Activated T-cell treated with anti-CD3 and anti-CD28 coated beads for 48 hours (primary cell): Measurements from ENCODE around the gene CDC123.
"Not testable (repeated sequence)": the region's sequence is repeated elsewhere in the genome, so short reads cannot be mapped to it uniquely, and the experiment has no call there.

Experiments used
- DNase-seq: peaks from one replicate; pipeline ENCODE4 v3.0.0-alpha.2; 2020; ENCODE audit warnings: low read depth

Gene CDC123, protein sequence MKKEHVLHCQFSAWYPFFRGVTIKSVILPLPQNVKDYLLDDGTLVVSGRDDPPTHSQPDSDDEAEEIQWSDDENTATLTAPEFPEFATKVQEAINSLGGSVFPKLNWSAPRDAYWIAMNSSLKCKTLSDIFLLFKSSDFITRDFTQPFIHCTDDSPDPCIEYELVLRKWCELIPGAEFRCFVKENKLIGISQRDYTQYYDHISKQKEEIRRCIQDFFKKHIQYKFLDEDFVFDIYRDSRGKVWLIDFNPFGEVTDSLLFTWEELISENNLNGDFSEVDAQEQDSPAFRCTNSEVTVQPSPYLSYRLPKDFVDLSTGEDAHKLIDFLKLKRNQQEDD

GRCh38 chr10:12195603-12196506 is at the start of gene CDC123, which contains the start of gene NUDT5:
Gene CDC123 (plus strand): TSS chr10:12196188. CDS start chr10:12196246, 58 bp downstream.
Gene NUDT5 (minus strand): TSS chr10:12195891. CDS start chr10:12186291, 9,600 bp downstream.
- DNase-seq, result peak; percentile 84

DNA sequence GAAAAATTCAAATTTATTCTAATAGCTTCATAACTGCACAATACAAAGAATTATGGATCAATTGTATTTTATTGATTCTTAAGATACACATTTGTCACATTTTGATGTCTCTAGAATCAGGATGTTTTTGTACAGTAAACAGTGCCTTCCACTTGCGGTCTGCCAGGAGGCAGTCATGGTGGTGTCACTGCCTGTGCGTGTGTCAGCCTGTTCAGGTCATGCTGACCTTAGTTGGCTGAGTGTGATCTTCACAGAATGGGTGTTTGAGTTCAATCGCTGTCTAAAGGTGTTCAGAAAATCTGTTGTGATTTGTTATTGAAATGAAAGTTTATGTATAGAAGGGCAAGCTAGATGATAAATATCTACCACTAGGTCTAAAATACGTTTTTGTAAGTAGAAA is 45.8 kb upstream of the CDC123 start:
- no peak for DNase-seq

GRCh38 chr10:12154516-12154915 is 41.5 kb upstream of the CDC123 start:
- DNase-seq, result no peak

- DNase-seq, result no peak
These were observed 39.4 kb upstream of the CDC123 start for GRCh38 chr10:12156367-12157123.

GRCh38 chr10:12158111-12158510 is 37.9 kb upstream of the CDC123 start:
- DNase-seq, result no peak

GRCh38 chr10:12160664-12161063 is 35.3 kb upstream of the CDC123 start:
- no peak for DNase-seq

DNA sequence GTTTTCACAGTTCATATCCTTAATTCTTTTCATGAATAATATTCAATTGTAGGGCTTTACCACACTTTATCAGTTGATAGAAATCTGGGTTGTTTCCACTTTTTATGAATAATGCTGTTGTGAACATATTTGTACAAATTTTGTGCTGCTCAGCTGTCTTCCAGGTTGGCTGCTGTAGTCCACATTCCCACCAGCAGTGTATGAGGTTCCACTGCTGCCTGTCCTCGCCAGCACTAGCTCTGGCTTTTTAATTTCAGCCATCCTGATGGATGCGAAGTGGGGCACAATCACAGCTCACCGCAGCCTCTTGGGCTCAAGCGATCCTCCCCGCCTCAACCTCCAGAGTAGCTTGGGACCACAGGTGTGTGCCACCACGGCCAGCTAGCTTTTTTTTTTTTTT is 33.1 kb upstream of the CDC123 start:
- DNase-seq, result no peak

DNA sequence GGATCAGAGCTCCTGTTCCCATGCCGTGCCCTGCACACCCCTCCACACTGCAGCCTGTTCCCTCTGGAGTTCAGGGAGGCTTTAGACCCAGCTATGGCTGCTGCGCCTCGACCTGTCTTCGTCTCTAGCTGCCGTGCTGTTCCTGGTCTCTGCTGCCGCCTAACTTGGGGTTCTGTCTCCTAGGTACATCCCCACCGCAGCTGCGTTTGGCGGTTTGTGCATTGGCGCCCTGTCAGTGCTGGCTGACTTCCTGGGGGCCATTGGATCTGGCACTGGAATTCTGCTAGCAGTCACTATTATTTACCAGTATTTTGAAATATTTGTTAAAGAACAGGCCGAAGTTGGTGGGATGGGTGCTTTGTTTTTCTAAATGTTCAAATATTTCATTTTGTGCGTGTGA is 31.9 kb upstream of the CDC123 start:
- DNase-seq, result no peak

GRCh38 chr10:12165036-12165435 is 31.0 kb upstream of the CDC123 start:
- no peak for DNase-seq

GRCh38 chr10:12165999-12166775 is 29.8 kb upstream of the CDC123 start:
- DNase-seq, result no peak

DNA sequence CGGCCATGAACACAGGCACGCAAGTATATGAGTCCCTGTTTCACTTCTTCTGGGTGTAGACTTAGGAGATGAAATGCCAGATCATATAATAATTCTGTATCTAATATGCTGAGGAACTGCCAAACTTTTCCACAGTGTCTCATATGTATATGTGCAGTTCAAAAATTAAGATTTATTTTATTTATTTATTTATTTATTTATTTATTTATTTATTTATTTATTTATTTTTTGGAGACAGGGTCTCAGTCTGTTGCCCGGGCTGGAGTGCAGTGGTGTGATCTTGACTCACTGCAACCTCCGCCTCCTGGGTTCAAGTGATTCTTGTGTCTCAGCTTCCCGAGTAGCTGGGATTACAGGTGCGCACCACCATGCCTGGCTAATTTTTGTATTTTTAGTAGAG is 24.5 kb upstream of the CDC123 start:
- not testable (repeated sequence) for DNase-seq

DNA sequence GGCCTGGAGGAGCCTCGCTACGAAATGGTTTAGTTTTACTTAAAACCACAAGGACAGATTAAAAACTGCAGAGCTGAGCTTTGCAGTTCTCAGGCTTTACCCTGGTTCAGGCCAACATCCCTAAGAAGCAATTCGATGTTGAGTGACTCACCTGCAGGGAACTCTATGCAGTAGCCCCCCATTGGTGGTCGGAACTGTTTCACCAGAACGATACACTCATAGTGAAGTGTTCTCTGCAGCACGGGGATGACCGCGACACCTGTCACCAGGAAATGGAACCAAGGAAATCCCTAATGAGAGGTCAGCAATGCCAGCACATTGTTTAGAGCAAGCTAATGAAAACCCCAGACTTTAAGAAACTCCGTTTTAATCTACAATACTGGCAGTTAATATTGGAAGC is 18.3 kb upstream of the CDC123 start:
- DNase-seq, result no peak

DNA sequence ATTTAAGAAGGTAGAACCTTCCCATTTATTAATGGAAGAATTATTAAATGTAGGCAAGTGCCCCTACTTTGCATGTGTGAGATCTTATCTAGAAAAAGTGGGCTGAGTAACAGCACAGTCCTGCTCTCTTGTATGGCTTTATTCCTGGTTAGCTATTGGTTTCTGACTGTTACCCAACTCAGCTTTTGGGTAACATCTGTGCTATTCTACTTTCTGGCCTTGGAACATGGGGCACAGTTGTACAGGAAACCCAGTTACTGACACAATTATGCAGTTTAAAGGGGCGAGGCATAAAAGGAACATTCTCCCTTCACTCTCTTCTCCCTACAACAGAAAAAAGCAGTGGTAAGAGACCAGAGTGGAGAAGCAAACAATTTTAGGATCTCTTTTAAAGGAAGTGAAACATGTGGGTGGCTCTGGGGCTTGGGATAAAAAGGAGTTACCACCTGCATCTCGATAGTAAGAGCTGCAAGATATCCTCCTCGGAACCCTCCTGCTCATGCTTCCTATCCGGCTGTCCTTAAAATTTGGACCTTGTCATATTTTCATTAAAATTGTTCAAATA is 16.3 kb upstream of the CDC123 start:
- DNase-seq, result no peak

DNA sequence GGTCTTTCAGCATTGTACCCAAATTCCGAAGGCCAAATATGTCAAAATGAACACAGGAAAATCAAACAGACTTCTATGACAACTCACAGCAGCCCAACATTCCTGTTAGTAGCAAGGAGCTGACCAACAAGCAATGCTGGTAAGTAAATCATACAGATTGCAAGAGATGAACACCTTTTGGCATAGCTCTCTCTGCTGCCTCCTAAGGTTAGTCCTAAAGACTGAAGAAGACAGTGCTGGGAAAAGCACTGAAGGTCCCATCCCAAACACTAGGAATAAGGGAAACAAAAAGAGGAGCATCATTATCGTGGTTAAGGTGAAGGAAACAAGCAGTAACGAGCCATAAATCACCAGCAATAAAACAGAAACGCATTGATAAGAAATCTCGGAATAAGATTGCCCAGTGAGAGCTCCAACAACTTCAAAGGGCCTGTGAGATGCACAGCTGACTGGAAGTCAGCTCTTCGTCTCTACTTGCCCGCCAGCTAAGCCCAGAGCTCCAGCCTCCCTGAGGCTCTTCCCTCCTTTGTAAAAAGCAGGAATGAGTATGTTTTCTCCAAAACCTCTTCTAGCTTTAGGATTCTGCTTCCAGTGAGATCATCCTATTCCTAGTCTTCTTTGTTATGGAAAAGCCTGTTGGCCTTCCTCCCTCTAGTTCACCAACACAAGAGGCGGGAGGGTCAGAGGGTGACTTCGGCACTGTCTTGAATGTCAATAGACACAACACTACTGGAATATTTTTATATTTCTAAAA is 15.6 kb upstream of the CDC123 start:
- no peak for DNase-seq

- peak; percentile 55 for DNase-seq
These were observed 14.8 kb upstream of the CDC123 start for GRCh38 chr10:12181065-12181775.

DNA sequence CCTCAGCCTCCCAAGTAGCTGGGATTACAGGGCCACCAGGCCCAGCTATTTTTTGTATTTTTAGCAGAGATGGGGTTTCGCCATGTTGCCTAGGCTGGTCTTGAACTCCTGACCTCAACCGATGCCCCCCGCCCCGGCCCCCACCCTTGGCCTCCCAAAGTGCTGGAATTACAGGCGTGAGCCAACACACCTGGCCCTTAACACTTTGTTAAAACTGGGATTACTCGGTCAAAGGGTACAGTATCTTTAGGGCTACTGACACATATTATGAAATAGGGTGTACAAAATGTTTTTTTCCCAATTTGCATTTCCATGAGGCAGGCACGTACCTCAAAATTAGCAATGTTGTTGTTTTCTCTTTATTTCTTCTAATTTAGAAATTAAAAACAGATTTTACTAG is 11.8 kb upstream of the CDC123 start:
- DNase-seq, result no peak

- DNase-seq, result no peak
These were observed 9.7 kb upstream of the CDC123 start for GRCh38 chr10:12186323-12186722.

- DNase-seq, result no peak
These were observed 8.6 kb upstream of the CDC123 start for GRCh38 chr10:12187321-12187905.

DNA sequence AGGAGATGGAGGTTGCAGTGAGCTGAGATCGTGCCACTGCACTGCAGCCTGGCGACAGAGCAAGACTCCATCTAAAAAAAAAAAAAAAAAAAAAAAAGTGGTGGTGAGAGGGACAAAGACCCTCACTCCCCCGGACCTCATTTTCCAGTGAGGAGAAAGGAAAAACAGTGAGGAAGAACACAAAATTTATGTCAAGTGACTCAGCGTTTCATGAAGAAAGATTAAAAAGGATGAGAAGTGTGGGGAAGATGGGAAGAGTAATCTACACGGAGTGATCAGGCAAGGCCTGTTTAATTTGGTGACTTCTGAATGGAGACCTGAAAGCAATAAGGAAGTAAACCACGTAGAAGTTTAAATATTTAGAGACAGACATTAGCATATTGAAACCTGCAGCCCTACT is 7.3 kb upstream of the CDC123 start:
- DNase-seq, result no peak
